Epithelial cell of proximal tubule (primary cell): ENCODE results near the gene ITGA2B. TPM values are rescaled to one million over a fixed set of nuclear protein-coding genes. Genes with fewer than 3 reads are reported as not detected.

ENCODE experiments used
- DNase-seq: peaks from one replicate; pipeline ENCODE4 v3.0.0-alpha.2; 2011; ENCODE audit warnings: low read depth
- H3K4me3 ChIP-seq: 2 replicates; pipeline ENCODE4 v1.5.1; 2011; ENCODE audit warnings: low read depth, mild to moderate bottlenecking, low read length
- CTCF ChIP-seq: conservative IDR thresholded peaks from 2 replicates; pipeline ENCODE4 v1.5.1; 2012; ENCODE audit warnings: low read depth, mild to moderate bottlenecking, low read length
- total RNA-seq: library from RNA; depleted of rRNA; stranded (reverse); fragments of >200 nt; gene quantifications from 2 replicates; pipeline ENCODE4 v1.2.3, GENCODE V29; 2015

Gene ITGA2B
- total RNA-seq, 1 donor from 2014 or later: 0.81 TPM

GRCh38 chr17:44354582-44355561 lies 34.6 kb downstream of the ITGA2B start:
- no peak overlapping the region for H3K4me3 ChIP-seq
- TF ChIP-seq CTCF: peak; percentile 28
- DNase-seq: no peak

DNA sequence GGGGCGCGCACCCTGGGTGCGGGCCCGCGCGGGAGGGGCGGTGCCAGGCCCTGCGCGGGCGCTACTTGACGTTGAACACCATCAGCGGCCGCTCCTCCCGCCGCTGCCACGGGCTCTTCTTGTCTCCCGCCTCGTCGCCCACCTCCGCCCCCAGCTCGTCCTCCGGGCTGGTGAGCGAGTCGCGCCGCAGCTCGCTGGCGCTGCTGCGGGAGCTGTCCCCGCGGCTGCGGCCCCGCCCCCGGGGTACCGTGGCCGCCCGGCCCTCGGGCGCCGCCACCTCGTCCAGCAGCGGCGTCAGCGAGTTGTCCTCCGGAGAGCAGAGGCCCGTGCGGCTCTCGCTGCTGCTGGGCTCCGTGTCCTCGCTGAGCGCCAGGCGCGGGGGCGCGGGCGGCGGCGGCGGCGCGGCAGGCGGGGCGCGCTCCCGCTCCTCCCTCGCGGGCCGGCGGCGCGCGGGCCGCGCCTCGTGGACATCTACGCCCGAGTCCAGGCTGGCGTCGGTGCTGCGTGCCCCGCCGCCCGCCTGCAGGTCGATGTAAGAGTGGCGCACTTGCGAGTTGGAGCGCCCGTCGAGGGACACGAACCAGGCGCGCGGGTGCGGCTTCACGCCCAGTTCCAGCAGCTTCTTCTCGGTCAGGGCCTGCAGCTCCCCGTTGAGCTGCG lies 35.6 kb downstream of the ITGA2B start:
- no peak for TF ChIP-seq CTCF
- DNase-seq: no peak
- peak overlapping the region; percentile 6 for H3K4me3 ChIP-seq

DNA sequence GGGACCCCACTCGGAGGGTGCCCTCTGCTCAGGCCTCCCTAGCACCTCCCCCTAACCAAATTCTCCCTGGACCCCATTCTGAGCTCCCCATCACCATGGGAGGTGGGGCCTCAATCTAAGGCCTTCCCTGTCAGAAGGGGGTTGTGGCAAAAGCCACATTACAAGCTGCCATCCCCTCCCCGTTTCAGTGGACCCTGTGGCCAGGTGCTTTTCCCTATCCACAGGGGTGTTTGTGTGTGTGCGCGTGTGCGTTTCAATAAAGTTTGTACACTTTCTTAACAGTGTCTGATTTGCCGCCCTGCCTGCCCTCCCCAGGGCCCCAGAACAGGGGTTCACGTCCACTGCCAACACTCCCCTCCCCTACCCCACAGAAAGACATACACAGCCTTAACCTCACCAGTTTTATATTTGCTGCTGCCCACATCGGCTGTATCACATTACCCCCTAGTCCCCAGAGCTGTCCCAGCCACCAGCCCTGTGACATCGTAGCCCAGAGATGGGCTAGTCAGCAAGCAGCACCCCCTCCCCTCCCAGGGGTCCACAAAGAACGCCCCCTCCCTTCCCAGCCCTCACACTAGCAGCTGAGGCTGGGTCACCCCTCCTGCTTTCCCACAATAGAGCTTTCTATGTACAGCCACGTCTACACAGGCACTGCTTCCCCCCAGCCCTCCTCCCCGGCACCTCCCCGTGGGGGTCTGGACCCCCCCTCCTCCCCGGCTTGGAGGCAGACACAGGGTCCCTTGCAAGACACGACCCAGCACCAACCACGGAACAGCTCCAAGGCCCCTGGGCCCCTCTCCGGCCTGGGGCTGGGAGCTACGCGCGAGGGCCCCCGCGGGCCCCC lies 36.4 kb downstream of the ITGA2B start:
- H3K4me3 ChIP-seq: no peak overlapping the region
- no peak for TF ChIP-seq CTCF
- no peak for DNase-seq

DNA sequence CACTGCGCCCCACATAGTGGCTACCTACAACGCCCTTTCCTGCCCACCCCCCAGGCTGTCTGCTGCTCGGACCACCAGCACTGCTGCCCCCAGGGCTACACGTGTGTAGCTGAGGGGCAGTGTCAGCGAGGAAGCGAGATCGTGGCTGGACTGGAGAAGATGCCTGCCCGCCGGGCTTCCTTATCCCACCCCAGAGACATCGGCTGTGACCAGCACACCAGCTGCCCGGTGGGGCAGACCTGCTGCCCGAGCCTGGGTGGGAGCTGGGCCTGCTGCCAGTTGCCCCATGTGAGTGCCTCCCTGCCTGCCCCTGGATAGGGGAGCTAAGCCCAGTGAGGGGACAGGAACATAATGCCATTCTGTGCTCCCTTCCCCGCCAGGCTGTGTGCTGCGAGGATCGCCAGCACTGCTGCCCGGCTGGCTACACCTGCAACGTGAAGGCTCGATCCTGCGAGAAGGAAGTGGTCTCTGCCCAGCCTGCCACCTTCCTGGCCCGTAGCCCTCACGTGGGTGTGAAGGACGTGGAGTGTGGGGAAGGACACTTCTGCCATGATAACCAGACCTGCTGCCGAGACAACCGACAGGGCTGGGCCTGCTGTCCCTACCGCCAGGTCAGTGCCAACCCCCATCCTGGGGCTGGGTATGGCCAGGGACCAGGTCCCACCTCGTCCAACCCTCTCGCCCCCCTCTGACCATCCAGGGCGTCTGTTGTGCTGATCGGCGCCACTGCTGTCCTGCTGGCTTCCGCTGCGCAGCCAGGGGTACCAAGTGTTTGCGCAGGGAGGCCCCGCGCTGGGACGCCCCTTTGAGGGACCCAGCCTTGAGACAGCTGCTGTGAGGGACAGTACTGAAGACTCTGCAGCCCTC lies 37.3 kb downstream of the ITGA2B start:
- DNase-seq: no peak
- TF ChIP-seq CTCF: no peak
- no peak overlapping the region for H3K4me3 ChIP-seq

DNA sequence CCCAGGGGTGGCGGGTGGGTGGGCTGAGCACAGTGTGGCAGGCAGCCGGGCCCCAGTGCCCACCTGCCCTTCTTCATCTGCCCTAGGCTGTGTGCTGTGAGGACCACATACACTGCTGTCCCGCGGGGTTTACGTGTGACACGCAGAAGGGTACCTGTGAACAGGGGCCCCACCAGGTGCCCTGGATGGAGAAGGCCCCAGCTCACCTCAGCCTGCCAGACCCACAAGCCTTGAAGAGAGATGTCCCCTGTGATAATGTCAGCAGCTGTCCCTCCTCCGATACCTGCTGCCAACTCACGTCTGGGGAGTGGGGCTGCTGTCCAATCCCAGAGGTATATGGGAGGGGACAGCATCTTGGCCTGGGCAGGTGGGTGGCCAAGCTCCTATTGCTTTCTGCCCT lies 38.0 kb downstream of the ITGA2B start:
- TF ChIP-seq CTCF: no peak
- DNase-seq: no peak
- H3K4me3 ChIP-seq: no peak overlapping the region

GRCh38 chr17:44350733-44351226 lies 38.7 kb downstream of the ITGA2B start:
- peak; percentile 82 for TF ChIP-seq CTCF
- no peak overlapping the region for H3K4me3 ChIP-seq
- DNase-seq: no peak
